Keratinocyte (primary cell): Measurements from ENCODE around the gene MYMK. TPM values are rescaled to one million over a fixed set of nuclear protein-coding genes. Genes with fewer than 3 reads are reported as not detected.

Experiments used
- DNase-seq: peaks from one replicate; pipeline ENCODE4 v3.0.0-alpha.2; 2011; ENCODE audit warnings: low read depth, missing footprints, low spot score
- FAIRE-seq: peaks from 2 replicates; lab custom pipeline; 2011; peaks lifted over from hg19 to GRCh38; lab: Jason Lieb, UNC
- H2AFZ ChIP-seq: 2 replicates; pipeline ENCODE4 v1.6.0; 2012; ENCODE audit warnings: low read length, control low read depth, inconsistent platforms; ENCODE audit not compliant: control insufficient read depth
- H3K27ac ChIP-seq: 2 replicates; pipeline ENCODE4 v1.5.1; 2011; ENCODE audit warnings: low read length; ENCODE audit not compliant: control insufficient read depth, insufficient read depth
- H3K27me3 ChIP-seq: 3 replicates; pipeline ENCODE4 v1.6.0; 2011; ENCODE audit warnings: low read length; ENCODE audit not compliant: control insufficient read depth, insufficient read depth; ENCODE audit errors: extremely low read depth
- H3K36me3 ChIP-seq, 2 experiments: 2 replicates in 1 of 2; 3 replicates in 1 of 2; pipeline ENCODE4 v1.5.1; 2011; ENCODE audit warnings: low read length in 2 of 2, mild to moderate bottlenecking in 1 of 2; ENCODE audit not compliant: control insufficient read depth in 2 of 2, insufficient read depth in 2 of 2; ENCODE audit errors: extremely low read depth in 1 of 2
- H3K4me1 ChIP-seq: 3 replicates; pipeline ENCODE4 v1.5.1; 2011; ENCODE audit warnings: low read length; ENCODE audit not compliant: control insufficient read depth, insufficient read depth; ENCODE audit errors: extremely low read depth
- H3K4me2 ChIP-seq: 3 replicates; pipeline ENCODE4 v1.6.0; 2011; ENCODE audit warnings: low read depth, low read length; ENCODE audit not compliant: control insufficient read depth, insufficient read depth; ENCODE audit errors: extremely low read depth
- H3K4me3 ChIP-seq, 3 experiments: fragments of 200-600 bp in 1 of 3; sonication (generic) in 1 of 3; 2 replicates in 2 of 3; 3 replicates in 1 of 3; pipeline ENCODE4 v1.5.1; 2011 to 2016; ENCODE audit warnings: low read length in 3 of 3, mild to moderate bottlenecking in 3 of 3, control low read depth in 2 of 3, inconsistent platforms in 1 of 3, low read depth in 1 of 3, mixed read lengths in 1 of 3, mixed run types in 1 of 3, moderate library complexity in 1 of 3; ENCODE audit not compliant: control insufficient read depth in 2 of 3, insufficient read depth in 2 of 3; ENCODE audit errors: extremely low read depth in 1 of 3
- H3K79me2 ChIP-seq: 2 replicates; pipeline ENCODE4 v1.6.0; 2012; ENCODE audit warnings: low read length; ENCODE audit not compliant: control insufficient read depth, insufficient read depth
- H3K9ac ChIP-seq: 3 replicates; pipeline ENCODE4 v1.6.0; 2011; ENCODE audit warnings: low read length; ENCODE audit not compliant: control insufficient read depth, insufficient read depth; ENCODE audit errors: extremely low read depth
- H3K9me1 ChIP-seq: 3 replicates; pipeline ENCODE4 v1.6.0; 2011; ENCODE audit warnings: low read length; ENCODE audit not compliant: control insufficient read depth, insufficient read depth; ENCODE audit errors: extremely low read depth
- H3K9me3 ChIP-seq: 2 replicates; pipeline ENCODE4 v1.5.1; 2012; ENCODE audit warnings: low read depth, low read length; ENCODE audit not compliant: control insufficient read depth
- H4K20me1 ChIP-seq: 3 replicates; pipeline ENCODE4 v1.6.0; 2011; ENCODE audit warnings: low read length; ENCODE audit not compliant: control insufficient read depth, insufficient read depth; ENCODE audit errors: extremely low read depth
- EZH2 ChIP-seq: IDR thresholded peaks from one replicate; pipeline ENCODE4 v1.6.1; 2012; ENCODE audit warnings: inconsistent platforms, mild to moderate bottlenecking, low read length, moderate library complexity
- dilution Hi-C: fragments of 300-500 bp; cut with MboI; formaldehyde crosslinking; loops from one replicate; pipeline ENCODE4 v1.7.0; 2020; ENCODE audit warnings: low sequenced_read_pairs; ENCODE audit not compliant: extremely low pct_ligation_motif_present
- polyA plus RNA-seq, 5 experiments: library from polyadenylated mRNA; depleted of rRNA in 3 of 5; stranded (reverse) in 3 of 5; stranded (forward) in 1 of 5; unstranded in 1 of 5; fragments of >200 nt; gene quantifications; 1 replicate in 1 of 5; 2 replicates in 3 of 5; 3 replicates in 1 of 5; pipeline versions ENCODE4 v1.2.1 to v1.2.3, GENCODE V29; 2011 to 2012; ENCODE audit warnings: missing spikeins in 2 of 5, low read depth in 1 of 5, low replicate concordance in 1 of 5
- TF ChIP-seq, protein P1 (sequence below), 3 experiments: IDR thresholded peaks in 1 of 3; conservative IDR thresholded peaks in 1 of 3; optimal IDR thresholded peaks in 1 of 3; 2 replicates in 2 of 3; 3 replicates in 1 of 3; pipeline versions ENCODE3 to v1.5.1; 2011; ENCODE audit warnings: low read length in 3 of 3, mild to moderate bottlenecking in 3 of 3, moderate library complexity in 2 of 3, control low read depth in 1 of 3, inconsistent platforms in 1 of 3; ENCODE audit not compliant: insufficient read depth in 2 of 3; ENCODE audit errors: extremely low read depth in 1 of 3

The MYMK gene
- polyA plus RNA-seq, 1 donor (not counting 4 experiments of a cell fraction or from before 2014, with no cell fraction given), result not detected

DNA sequence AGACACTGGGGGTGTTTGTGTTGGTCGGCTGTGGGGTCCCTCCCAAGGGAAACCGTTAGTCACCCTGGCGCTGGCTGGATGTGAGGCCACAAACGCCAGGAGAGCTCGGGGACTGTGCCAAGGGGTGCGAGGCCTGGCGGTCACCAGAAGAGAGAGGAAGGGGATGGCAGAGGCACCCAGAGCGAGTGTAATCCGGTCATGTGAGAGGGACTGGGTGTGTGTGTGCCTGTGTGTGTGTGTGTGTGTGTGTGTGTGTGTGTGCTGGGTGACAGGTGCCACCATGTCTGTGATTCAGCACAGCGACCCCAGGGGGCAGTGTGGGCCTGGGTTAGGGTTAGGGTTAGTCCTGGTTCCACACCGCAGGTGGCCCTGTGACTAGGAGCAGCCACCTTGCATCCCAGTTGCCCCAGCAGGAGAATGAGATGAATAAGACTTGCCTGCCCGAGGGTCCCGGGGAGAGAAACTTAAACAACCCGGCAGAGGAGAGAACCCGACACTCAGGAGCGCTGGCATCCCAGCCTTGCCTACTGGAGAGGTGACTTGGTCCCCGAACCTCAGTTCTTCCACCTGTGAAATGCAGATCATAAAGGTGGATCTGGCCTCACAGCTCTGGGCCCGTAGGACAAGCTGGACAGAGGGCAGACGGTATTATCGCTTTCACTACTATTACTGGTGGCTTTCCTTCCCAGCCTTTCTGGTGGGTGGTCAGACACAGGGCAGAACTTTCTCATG is 8.3 kb upstream of the MYMK start:
- Histone ChIP-seq H3K27me3 (peaks cover 68% of the 10 kb centered on the region), H3K4me1 (peaks cover 4% of the 10 kb centered on the region), H3K79me2 (no peaks in the 10 kb centered on the region), H3K9me1 (no peaks in the 10 kb centered on the region), H3K4me3 (no peak overlapping the region), H3K27ac (no peak overlapping the region), H3K9me3 (no peaks in the 10 kb centered on the region), H3K4me2 (no peak overlapping the region), H2AFZ (no peak overlapping the region), H3K9ac (no peak overlapping the region), H4K20me1 (no peaks in the 10 kb centered on the region), H3K36me3 (no peaks in the 10 kb centered on the region)
- TF ChIP-seq, protein P1, sequence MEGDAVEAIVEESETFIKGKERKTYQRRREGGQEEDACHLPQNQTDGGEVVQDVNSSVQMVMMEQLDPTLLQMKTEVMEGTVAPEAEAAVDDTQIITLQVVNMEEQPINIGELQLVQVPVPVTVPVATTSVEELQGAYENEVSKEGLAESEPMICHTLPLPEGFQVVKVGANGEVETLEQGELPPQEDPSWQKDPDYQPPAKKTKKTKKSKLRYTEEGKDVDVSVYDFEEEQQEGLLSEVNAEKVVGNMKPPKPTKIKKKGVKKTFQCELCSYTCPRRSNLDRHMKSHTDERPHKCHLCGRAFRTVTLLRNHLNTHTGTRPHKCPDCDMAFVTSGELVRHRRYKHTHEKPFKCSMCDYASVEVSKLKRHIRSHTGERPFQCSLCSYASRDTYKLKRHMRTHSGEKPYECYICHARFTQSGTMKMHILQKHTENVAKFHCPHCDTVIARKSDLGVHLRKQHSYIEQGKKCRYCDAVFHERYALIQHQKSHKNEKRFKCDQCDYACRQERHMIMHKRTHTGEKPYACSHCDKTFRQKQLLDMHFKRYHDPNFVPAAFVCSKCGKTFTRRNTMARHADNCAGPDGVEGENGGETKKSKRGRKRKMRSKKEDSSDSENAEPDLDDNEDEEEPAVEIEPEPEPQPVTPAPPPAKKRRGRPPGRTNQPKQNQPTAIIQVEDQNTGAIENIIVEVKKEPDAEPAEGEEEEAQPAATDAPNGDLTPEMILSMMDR (optimal IDR thresholded peaks at IDR 0.05 in 1 of 3, IDR thresholded peaks at IDR 0.05 in 1 of 3, conservative IDR thresholded peaks at IDR 0.05 in 1 of 3; ENCODE audit: extremely low read depth in 1 of 3, insufficient read depth in 2 of 3, low read length in 3 of 3), result peak; percentile 44 to 82 (median 50)
- no peak for TF ChIP-seq EZH2
- dilution Hi-C loops, result no loop called here
- DNase-seq (no peak), FAIRE-seq (no peak)

DNA sequence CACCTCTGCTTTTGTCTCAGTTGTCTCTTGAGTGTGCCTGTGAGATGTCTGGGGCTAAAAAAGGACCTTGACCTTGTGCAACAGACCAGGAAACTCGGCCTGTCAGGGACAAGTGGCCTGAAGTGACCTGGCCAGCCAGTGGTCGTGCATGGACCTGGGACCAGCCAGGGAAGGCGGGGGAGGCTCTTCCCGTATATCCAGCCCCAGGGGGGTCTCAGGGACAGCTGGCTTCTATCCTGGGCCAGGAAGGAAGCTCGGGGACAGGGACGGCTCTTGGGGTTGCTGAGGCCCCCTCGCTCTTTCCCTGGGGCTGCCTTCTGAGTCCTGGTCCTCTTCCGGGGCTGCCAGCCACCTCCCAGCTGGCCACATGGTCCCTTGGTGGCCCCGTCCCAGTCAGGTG is 6.5 kb upstream of the MYMK start:
- Histone ChIP-seq H3K9me1 (no peaks in the 10 kb centered on the region), H3K36me3 (no peaks in the 10 kb centered on the region), H4K20me1 (no peaks in the 10 kb centered on the region), H2AFZ (no peak overlapping the region), H3K4me2 (no peak overlapping the region), H3K4me1 (no peaks in the 10 kb centered on the region), H3K79me2 (no peaks in the 10 kb centered on the region), H3K4me3 (no peak overlapping the region), H3K27me3 (peaks cover 79% of the 10 kb centered on the region), H3K9me3 (no peaks in the 10 kb centered on the region), H3K9ac (no peak overlapping the region), H3K27ac (no peak overlapping the region)
- FAIRE-seq (no peak), DNase-seq (no peak)
- no peak for TF ChIP-seq EZH2
- TF ChIP-seq, protein P1 (optimal IDR thresholded peaks at IDR 0.05 in 1 of 3, IDR thresholded peaks at IDR 0.05 in 1 of 3, conservative IDR thresholded peaks at IDR 0.05 in 1 of 3; ENCODE audit: extremely low read depth in 1 of 3, insufficient read depth in 2 of 3, low read length in 3 of 3), result no peak
- dilution Hi-C loops, result no loop called here
